ENCODE measurements around the gene LITAFD.

The LITAFD gene

DNA sequence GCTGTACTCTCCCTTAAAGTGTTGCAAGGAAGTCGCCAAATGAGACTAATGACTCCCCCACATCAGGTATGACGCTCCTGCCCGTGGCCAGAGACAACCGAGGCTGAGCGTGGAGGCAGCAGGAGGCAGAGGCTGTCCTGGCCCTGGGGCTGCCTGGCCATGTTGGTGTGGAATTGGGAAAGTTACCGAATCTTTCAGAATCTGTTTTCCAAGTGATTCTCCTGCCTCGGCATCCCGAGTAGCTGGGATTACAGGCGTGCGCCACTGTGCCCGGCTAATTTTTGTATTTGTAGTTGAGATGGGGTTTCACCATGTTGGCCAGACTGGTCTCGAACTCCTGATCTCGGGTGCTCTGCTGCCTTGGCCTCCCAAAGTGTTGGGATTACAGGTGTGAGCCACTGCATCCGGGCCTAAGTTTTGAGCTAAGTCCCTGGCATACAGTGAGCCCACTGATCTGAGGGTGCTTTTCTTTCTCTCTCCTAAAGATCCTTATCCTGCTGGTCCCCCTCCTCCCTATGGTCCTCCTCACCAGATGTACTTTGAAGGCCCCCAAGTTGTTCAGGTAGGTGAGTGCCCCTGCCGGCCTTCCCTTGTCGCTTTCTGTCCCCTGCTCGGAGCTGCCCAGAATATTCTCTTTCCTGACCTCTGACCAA, 700 bp downstream of the LITAFD start:
- no peak overlapping the region for H3K4me3 ChIP-seq (ENCODE audit: low read length)
- no peak overlapping the region for H3K27ac ChIP-seq (ENCODE audit: low read depth, low read length)
- H3K79me2 ChIP-seq (ENCODE audit: control insufficient read depth, low read length) = no peaks in the 10 kb centered on the region
- H3K9me3 ChIP-seq (ENCODE audit: control insufficient read depth, insufficient read depth, low read length) = no peaks in the 10 kb centered on the region
- H3K27me3 ChIP-seq (ENCODE audit: control insufficient read depth, low read length) = peaks cover 3% of the 10 kb centered on the region; the same call in 1 of the 2 replicates
- no peaks in the 10 kb centered on the region for H3F3A ChIP-seq (ENCODE audit: control insufficient read depth, insufficient read depth)
- no peak overlapping the region for H3K4me2 ChIP-seq (ENCODE audit: low read length)
- no peaks in the 10 kb centered on the region for H3K9me2 ChIP-seq (replicated peaks; ENCODE audit: control insufficient read depth, low read length)
- H4K20me1 ChIP-seq (ENCODE audit: control insufficient read depth, insufficient read depth, low read depth, low read length) = no peaks in the 10 kb centered on the region
- TF ChIP-seq, protein P1, sequence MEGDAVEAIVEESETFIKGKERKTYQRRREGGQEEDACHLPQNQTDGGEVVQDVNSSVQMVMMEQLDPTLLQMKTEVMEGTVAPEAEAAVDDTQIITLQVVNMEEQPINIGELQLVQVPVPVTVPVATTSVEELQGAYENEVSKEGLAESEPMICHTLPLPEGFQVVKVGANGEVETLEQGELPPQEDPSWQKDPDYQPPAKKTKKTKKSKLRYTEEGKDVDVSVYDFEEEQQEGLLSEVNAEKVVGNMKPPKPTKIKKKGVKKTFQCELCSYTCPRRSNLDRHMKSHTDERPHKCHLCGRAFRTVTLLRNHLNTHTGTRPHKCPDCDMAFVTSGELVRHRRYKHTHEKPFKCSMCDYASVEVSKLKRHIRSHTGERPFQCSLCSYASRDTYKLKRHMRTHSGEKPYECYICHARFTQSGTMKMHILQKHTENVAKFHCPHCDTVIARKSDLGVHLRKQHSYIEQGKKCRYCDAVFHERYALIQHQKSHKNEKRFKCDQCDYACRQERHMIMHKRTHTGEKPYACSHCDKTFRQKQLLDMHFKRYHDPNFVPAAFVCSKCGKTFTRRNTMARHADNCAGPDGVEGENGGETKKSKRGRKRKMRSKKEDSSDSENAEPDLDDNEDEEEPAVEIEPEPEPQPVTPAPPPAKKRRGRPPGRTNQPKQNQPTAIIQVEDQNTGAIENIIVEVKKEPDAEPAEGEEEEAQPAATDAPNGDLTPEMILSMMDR (IDR thresholded peaks at IDR 0.05; ENCODE audit: low read depth, low read length, poor library complexity, severe bottlenecking) = no peak
- TF ChIP-seq EZH2phosphoT487 (IDR thresholded peaks at IDR 0.05; ENCODE audit: borderline replicate concordance, low read length) = no peak
- peaks cover 23% of the 10 kb centered on the region for H3K4me1 ChIP-seq (ENCODE audit: control insufficient read depth, low read length)
- H3K36me3 ChIP-seq (ENCODE audit: control insufficient read depth, low read length) = no peaks in the 10 kb centered on the region; the same call in 1 of the 2 replicates

DNA sequence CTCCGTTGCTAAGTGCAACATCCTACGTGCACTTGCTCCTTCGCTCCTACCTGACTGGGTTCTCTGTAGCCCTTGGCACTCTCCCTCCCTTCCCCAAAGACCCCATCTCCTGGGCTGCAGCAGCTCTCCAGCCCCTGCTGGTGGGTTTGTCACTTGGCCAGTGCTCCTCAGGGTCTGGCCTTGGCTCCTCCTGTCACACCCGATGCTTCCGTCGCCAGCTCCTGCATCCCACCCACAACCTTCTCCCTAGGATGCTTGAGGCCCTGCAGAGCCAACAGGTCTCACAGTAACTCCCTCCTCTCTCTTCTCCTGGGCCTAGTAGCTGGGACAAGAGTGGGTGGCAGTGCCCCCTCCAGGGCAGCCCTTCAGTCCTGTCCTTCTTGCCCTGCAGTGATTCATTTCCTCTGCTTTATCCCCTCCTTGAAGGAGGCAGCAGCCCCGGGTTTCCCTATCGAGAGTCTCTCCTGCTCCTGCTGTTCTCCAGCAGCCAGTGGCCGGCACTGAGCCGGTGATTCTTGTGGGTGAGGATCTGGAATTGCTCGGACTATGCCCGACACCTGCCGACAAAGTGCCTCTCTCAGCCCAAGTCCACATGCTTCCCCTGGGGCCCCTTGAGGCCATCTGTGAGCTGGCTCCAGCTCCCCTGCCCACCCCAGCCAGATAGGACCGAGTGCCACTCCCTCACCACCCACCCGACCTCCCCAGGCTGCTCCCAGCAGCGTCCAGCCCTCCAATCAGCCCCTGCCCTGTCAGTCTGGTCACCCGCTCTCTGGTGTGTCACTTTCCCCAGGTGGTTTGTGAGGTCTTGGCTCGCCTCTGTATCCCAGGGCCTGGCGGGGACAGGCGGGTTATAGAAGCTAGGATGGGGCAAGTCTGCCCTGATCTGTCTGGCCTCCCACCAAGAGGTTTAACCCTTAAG, 3.8 kb downstream of the LITAFD start:
- Histone ChIP-seq H3K4me1 (ENCODE audit: control insufficient read depth, low read length) (peaks cover 36% of the 10 kb centered on the region), H3K9me2 (replicated peaks; ENCODE audit: control insufficient read depth, low read length) (no peaks in the 10 kb centered on the region), H4K20me1 (ENCODE audit: control insufficient read depth, insufficient read depth, low read depth, low read length) (0 out of 2 replicates have a peak, but pooled peaks cover 6% of the 10 kb centered on the region), H3K9me3 (ENCODE audit: control insufficient read depth, insufficient read depth, low read length) (no peaks in the 10 kb centered on the region), H3K27me3 (ENCODE audit: control insufficient read depth, low read length) (peaks cover 3% of the 10 kb centered on the region; the same call in 1 of the 2 replicates), H3F3A (ENCODE audit: control insufficient read depth, insufficient read depth) (no peaks in the 10 kb centered on the region), H3K4me2 (ENCODE audit: low read length) (no peak overlapping the region), H3K27ac (ENCODE audit: low read depth, low read length) (no peak overlapping the region), H3K36me3 (ENCODE audit: control insufficient read depth, low read length) (peaks cover 21% of the 10 kb centered on the region), H3K79me2 (ENCODE audit: control insufficient read depth, low read length) (no peaks in the 10 kb centered on the region), H3K4me3 (ENCODE audit: low read length) (no peak overlapping the region)
- TF ChIP-seq EZH2phosphoT487 (IDR thresholded peaks at IDR 0.05; ENCODE audit: borderline replicate concordance, low read length) = no peak
- TF ChIP-seq, protein P1 (IDR thresholded peaks at IDR 0.05; ENCODE audit: low read depth, low read length, poor library complexity, severe bottlenecking) = peak; percentile 19

DNA sequence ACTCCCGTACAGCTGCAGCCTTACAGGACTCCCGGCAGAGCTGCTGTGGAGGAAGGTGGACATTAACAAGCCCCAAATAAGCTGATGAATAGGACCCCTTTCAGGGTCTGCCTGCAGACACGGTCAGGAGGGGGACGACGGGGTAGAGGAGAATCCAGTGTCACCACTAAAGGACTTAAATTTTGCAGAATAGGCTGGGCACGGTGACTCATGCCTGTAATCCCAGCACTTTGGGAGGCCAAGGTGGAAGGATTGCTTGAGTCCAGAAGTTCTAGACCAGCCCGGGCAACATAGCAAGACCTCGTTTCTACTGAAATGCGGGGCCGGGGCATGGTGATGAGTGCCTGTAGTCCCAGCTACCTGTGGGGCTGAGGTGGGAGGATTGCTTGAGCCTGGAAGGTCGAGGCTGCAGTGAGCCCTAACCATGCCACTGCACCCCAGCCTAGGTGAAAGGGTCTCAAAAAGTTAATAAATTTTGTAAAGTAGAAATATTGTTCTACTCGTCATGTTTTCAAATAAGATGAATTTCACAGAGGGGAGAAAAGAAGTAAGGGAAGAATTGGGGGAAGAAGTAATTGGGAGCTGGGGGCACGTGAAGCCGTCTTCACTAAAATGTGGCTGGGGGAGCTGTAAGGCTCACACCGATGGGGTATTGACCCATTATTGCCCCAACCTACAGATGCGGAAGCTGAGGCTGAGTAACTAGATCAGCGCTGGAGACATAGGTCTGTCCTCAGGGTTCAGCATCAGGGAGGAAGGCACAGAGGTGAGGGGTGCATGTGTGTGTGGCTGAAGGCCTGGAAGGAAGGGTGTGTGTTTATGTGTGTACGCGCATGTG, 4.7 kb downstream of the LITAFD start:
- Histone ChIP-seq H3F3A (ENCODE audit: control insufficient read depth, insufficient read depth) (no peaks in the 10 kb centered on the region), H4K20me1 (ENCODE audit: control insufficient read depth, insufficient read depth, low read depth, low read length) (0 out of 2 replicates have a peak, but pooled peaks cover 6% of the 10 kb centered on the region), H3K9me3 (ENCODE audit: control insufficient read depth, insufficient read depth, low read length) (no peaks in the 10 kb centered on the region), H3K79me2 (ENCODE audit: control insufficient read depth, low read length) (no peaks in the 10 kb centered on the region), H3K9me2 (replicated peaks; ENCODE audit: control insufficient read depth, low read length) (no peaks in the 10 kb centered on the region), H3K36me3 (ENCODE audit: control insufficient read depth, low read length) (peaks cover 30% of the 10 kb centered on the region), H3K4me2 (ENCODE audit: low read length) (no peak overlapping the region), H3K27ac (ENCODE audit: low read depth, low read length) (no peak overlapping the region), H3K4me3 (ENCODE audit: low read length) (no peak overlapping the region), H3K4me1 (ENCODE audit: control insufficient read depth, low read length) (peaks cover 36% of the 10 kb centered on the region), H3K27me3 (ENCODE audit: control insufficient read depth, low read length) (peaks cover 3% of the 10 kb centered on the region; the same call in 1 of the 2 replicates)
- TF ChIP-seq, protein P1 (IDR thresholded peaks at IDR 0.05; ENCODE audit: low read depth, low read length, poor library complexity, severe bottlenecking) = no peak
- no peak for TF ChIP-seq EZH2phosphoT487 (IDR thresholded peaks at IDR 0.05; ENCODE audit: borderline replicate concordance, low read length)
